Endothelial cell of umbilical vein (primary cell): Measurements from ENCODE around the gene HSP90AA1. TPM values are rescaled to one million over a fixed set of nuclear protein-coding genes. Genes with fewer than 3 reads are reported as not detected.

Experiments
- BruUV-seq: library from RNA; stranded (reverse); fragments of 400-500 nt; replicated peaks from 2 replicates; lab custom pipeline; 2021; lab: Mats Ljungman, UMichigan
- CTCF ChIA-PET: fragments of 300-600, 350-600 bp; sonication (Branson Sonifier 250); formaldehyde crosslinking; loops from one replicate; lab custom pipeline; 2021; ENCODE audit warnings: antibody characterized with exemption, inconsistent platforms; lab: Charles Lee
- POLR2A ChIA-PET: fragments of 300-600, 350-600 bp; sonication (Branson Sonifier 250); formaldehyde crosslinking; loops from one replicate; lab custom pipeline; 2021; ENCODE audit warnings: antibody characterized with exemption, inconsistent platforms; lab: Charles Lee
- DNase-seq: peaks from one replicate; pipeline ENCODE4 v3.0.0-alpha.2; 2011; ENCODE audit warnings: low read depth, low spot score
- FAIRE-seq: peaks from 2 replicates; lab custom pipeline; 2011; peaks lifted over from hg19 to GRCh38; lab: Jason Lieb, UNC
- H2AFZ ChIP-seq: 2 replicates; pipeline ENCODE4 v1.6.0; 2012; ENCODE audit warnings: low read depth, low read length, control low read depth, inconsistent platforms
- H3K27ac ChIP-seq: 2 replicates; pipeline ENCODE4 v1.5.1; 2011; ENCODE audit warnings: low read depth, mild to moderate bottlenecking, control low read depth, low read length, moderate library complexity; ENCODE audit not compliant: insufficient read depth
- H3K27me3 ChIP-seq, 2 experiments: 2 replicates each; pipeline versions ENCODE4 v1.6.0 to v1.6.1; 2011; ENCODE audit warnings: low read length in 2 of 2, mixed read lengths in 1 of 2; ENCODE audit not compliant: control insufficient read depth in 2 of 2, insufficient read depth in 2 of 2
- H3K36me3 ChIP-seq, 2 experiments: 2 replicates in 1 of 2; 3 replicates in 1 of 2; pipeline ENCODE4 v1.5.1; 2011; ENCODE audit warnings: low read length in 2 of 2, mild to moderate bottlenecking in 1 of 2, moderate library complexity in 1 of 2; ENCODE audit not compliant: control insufficient read depth in 2 of 2, insufficient read depth in 2 of 2; ENCODE audit errors: extremely low read depth in 1 of 2
- H3K4me1 ChIP-seq: 3 replicates; pipeline ENCODE4 v1.5.1; 2011; ENCODE audit warnings: mild to moderate bottlenecking, low read length; ENCODE audit not compliant: control insufficient read depth, insufficient read depth; ENCODE audit errors: extremely low read depth
- H3K4me2 ChIP-seq: 2 replicates; pipeline ENCODE4 v1.6.1; 2011; ENCODE audit warnings: low read length, control low read depth, mixed read lengths; ENCODE audit not compliant: insufficient read depth
- H3K4me3 ChIP-seq, 3 experiments: fragments of 200-600 bp in 1 of 3; sonication (generic), shearing (Covaris generic) in 1 of 3; replicated peaks in 1 of 3; 2 replicates each; pipeline ENCODE4 v1.5.1; 2011 to 2016; ENCODE audit warnings: control low read depth in 3 of 3, low read length in 3 of 3, mild to moderate bottlenecking in 2 of 3, inconsistent platforms in 1 of 3, low read depth in 1 of 3, moderate library complexity in 1 of 3; ENCODE audit not compliant: insufficient read depth in 1 of 3
- H3K79me2 ChIP-seq: 2 replicates; pipeline ENCODE4 v1.6.0; 2012; ENCODE audit warnings: low read length, inconsistent platforms; ENCODE audit not compliant: control insufficient read depth, insufficient read depth
- H3K9ac ChIP-seq: replicated peaks from 2 replicates; pipeline ENCODE3; 2011; ENCODE audit warnings: low read length, control low read depth; ENCODE audit not compliant: insufficient read depth; ENCODE audit errors: extremely low read depth
- H3K9me1 ChIP-seq: replicated peaks from 3 replicates; pipeline ENCODE4 v1.6.0; 2011; ENCODE audit warnings: mild to moderate bottlenecking, low read length; ENCODE audit not compliant: control insufficient read depth, insufficient read depth; ENCODE audit errors: extremely low read depth
- H3K9me3 ChIP-seq: replicated peaks from 2 replicates; pipeline ENCODE4 v1.5.1; 2012; ENCODE audit warnings: low read length, inconsistent platforms; ENCODE audit not compliant: control insufficient read depth, insufficient read depth
- H4K20me1 ChIP-seq: replicated peaks from 2 replicates; pipeline ENCODE3; 2011; ENCODE audit warnings: mild to moderate bottlenecking, low read length; ENCODE audit not compliant: control insufficient read depth, insufficient read depth; ENCODE audit errors: extremely low read depth
- EZH2 ChIP-seq: IDR thresholded peaks from 2 replicates; pipeline ENCODE4 v1.6.1; 2012; ENCODE audit warnings: borderline replicate concordance, low read depth, mild to moderate bottlenecking, moderate library complexity, low read length, inconsistent platforms; ENCODE audit not compliant: severe bottlenecking
- GATA2 ChIP-seq: IDR thresholded peaks from 2 replicates; pipeline ENCODE4 v1.7.0; 2011; ENCODE audit warnings: low read depth, mild to moderate bottlenecking, moderate library complexity, mixed read lengths, low read length; ENCODE audit not compliant: insufficient read length, insufficient read depth
- JUN ChIP-seq: IDR thresholded peaks from 2 replicates; pipeline ENCODE4 v1.6.1; 2011; ENCODE audit warnings: borderline replicate concordance, low read depth; ENCODE audit not compliant: insufficient read length, insufficient read depth
- MYC ChIP-seq: IDR thresholded peaks from one replicate; pipeline ENCODE4 v1.6.1; 2011; ENCODE audit warnings: mild to moderate bottlenecking, low read depth, low read length
- POLR2A ChIP-seq: IDR thresholded peaks from 2 replicates; pipeline ENCODE4 v1.6.1; 2012; ENCODE audit warnings: low read depth, mild to moderate bottlenecking, control low read depth, low read length
- POLR2AphosphoS5 ChIP-seq: IDR thresholded peaks from 2 replicates; pipeline ENCODE4 v1.6.1; 2012; ENCODE audit warnings: low read depth, mild to moderate bottlenecking, control low read depth, low read length, moderate library complexity; ENCODE audit not compliant: insufficient read depth
- dilution Hi-C: fragments of 300-500 bp; cut with MboI; formaldehyde crosslinking; loops from one replicate; pipeline ENCODE4 v1.15.0; 2019; ENCODE audit warnings: low sequenced_read_pairs; ENCODE audit not compliant: extremely low pct_ligation_motif_present
- intact Hi-C: fragments of 100-400 bp; cut with micrococcal nuclease; formaldehyde crosslinking; loops from one replicate; pipeline ENCODE4 v1.10.0; 2022
- polyA plus RNA-seq, 4 experiments: library from polyadenylated mRNA; depleted of rRNA in 3 of 4; stranded (reverse) in 3 of 4; unstranded in 1 of 4; fragments of >200 nt; gene quantifications; 2 replicates each; pipeline versions ENCODE4 v1.2.1 to v1.2.3, GENCODE V29; 2011 to 2012; ENCODE audit warnings: missing spikeins in 1 of 4
- total RNA-seq: library from RNA; stranded (reverse); gene quantifications from 2 replicates; pipeline ENCODE4 v1.2.3, GENCODE V29; 2021
- TF ChIP-seq, protein P1 (sequence below), 2 donors: IDR thresholded peaks; 1 replicate in 1 of 2; 2 replicates in 1 of 2; pipeline ENCODE4 v1.5.1; 2011; ENCODE audit warnings: low read length in 2 of 2, mild to moderate bottlenecking in 2 of 2, moderate library complexity in 2 of 2, control low read depth in 1 of 2, inconsistent platforms in 1 of 2, low read depth in 1 of 2; ENCODE audit not compliant: insufficient read depth in 1 of 2; ENCODE audit errors: extremely low read depth in 1 of 2
- TF ChIP-seq, protein P2 (sequence below): IDR thresholded peaks from 2 replicates; pipeline ENCODE4 v1.6.1; 2011; ENCODE audit not compliant: insufficient read depth, insufficient read length

HSP90AA1 gene
- total and polyA plus RNA-seq, 2 donors (not counting 3 experiments of a cell fraction or from before 2014, with no cell fraction given), result 266 to 540 TPM

- Histone ChIP-seq H3K27ac (no peak overlapping the region), H3K9ac (no peak overlapping the region), H3K79me2 (no peaks in the 10 kb centered on the region), H3K36me3 (peaks cover 0 to 2% of the 10 kb centered on the region in 2 experiments), H4K20me1 (no peaks in the 10 kb centered on the region), H3K9me1 (no peaks in the 10 kb centered on the region), H3K4me2 (no peak overlapping the region), H2AFZ (no peak overlapping the region), H3K4me3 (no peak overlapping the region), H3K27me3 (no peaks in the 10 kb centered on the region), H3K4me1 (no peaks in the 10 kb centered on the region), H3K9me3 (no peaks in the 10 kb centered on the region)
- POLR2A ChIA-PET, result no interaction called here
- no TSS peak for BruUV-seq
- TF ChIP-seq GATA2, result no peak
- TF ChIP-seq JUN, result no peak
- TF ChIP-seq POLR2A, result no peak
- no peak for TF ChIP-seq EZH2
- TF ChIP-seq, protein P1, sequence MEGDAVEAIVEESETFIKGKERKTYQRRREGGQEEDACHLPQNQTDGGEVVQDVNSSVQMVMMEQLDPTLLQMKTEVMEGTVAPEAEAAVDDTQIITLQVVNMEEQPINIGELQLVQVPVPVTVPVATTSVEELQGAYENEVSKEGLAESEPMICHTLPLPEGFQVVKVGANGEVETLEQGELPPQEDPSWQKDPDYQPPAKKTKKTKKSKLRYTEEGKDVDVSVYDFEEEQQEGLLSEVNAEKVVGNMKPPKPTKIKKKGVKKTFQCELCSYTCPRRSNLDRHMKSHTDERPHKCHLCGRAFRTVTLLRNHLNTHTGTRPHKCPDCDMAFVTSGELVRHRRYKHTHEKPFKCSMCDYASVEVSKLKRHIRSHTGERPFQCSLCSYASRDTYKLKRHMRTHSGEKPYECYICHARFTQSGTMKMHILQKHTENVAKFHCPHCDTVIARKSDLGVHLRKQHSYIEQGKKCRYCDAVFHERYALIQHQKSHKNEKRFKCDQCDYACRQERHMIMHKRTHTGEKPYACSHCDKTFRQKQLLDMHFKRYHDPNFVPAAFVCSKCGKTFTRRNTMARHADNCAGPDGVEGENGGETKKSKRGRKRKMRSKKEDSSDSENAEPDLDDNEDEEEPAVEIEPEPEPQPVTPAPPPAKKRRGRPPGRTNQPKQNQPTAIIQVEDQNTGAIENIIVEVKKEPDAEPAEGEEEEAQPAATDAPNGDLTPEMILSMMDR (IDR thresholded peaks at IDR 0.05; ENCODE audit: extremely low read depth in 1 of 2, insufficient read depth in 1 of 2, low read depth in 1 of 2, low read length in 2 of 2), result no peak
- TF ChIP-seq, protein P2, sequence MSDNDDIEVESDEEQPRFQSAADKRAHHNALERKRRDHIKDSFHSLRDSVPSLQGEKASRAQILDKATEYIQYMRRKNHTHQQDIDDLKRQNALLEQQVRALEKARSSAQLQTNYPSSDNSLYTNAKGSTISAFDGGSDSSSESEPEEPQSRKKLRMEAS, result no peak
- no peak for TF ChIP-seq POLR2AphosphoS5
- no peak for TF ChIP-seq MYC
- dilution Hi-C loops, result no loop called here
- intact Hi-C loops, result no loop called here
- DNase-seq (no peak), FAIRE-seq (no peak)
- CTCF ChIA-PET, result no interaction called here
These were observed 28.7 kb downstream of the HSP90AA1 start for GRCh38 chr14:102058146-102058545.
